ENCODE measurements around the gene FBN2.

DNA sequence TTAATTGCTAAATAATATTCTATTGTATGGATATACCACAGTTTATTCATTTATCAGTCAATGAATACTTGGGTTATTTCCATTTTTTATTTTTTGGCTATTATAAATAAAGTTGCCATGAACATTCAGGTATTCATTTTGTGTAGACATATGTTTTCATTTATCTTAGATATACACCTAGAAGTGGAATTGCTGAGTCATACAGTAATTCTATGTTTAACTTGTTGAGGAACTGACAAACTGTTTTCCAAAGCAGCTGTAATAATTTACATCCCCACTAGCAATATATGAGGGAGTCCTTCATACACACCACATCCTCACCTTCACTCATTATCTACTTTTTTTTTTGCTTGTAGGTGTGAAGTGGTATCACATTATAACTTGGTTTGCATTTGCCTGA, 123.6 kb downstream of the FBN2 start:
- TF ChIP-seq EZH2 (IDR thresholded peaks at IDR 0.05; ENCODE audit: borderline replicate concordance, low read depth, low read length, poor library complexity, severe bottlenecking): no peak
- TF ChIP-seq CTCF (conservative IDR thresholded peaks at IDR 0.05; ENCODE audit: low read depth, low read length): no peak

Data from A673 (cell line).